Loucy (cell line): ENCODE results near the gene ACAN.

ENCODE experiments used
- H2AFZ ChIP-seq: fragments of 200-600 bp; sonication (generic); 2 replicates; pipeline ENCODE4 v1.6.0; 2016; ENCODE audit warnings: antibody characterized with exemption, mild to moderate bottlenecking, low read length, moderate library complexity
- H3F3A ChIP-seq: fragments of 200-600 bp; 2 replicates; pipeline ENCODE4 v1.6.0; 2016; ENCODE audit warnings: antibody characterized with exemption, low read depth, mild to moderate bottlenecking
- H3K27me3 ChIP-seq: fragments of 200-600 bp; sonication (generic); 2 replicates; pipeline ENCODE4 v1.6.1; 2014; ENCODE audit warnings: low read length, mild to moderate bottlenecking; ENCODE audit not compliant: insufficient read depth, poor library complexity, severe bottlenecking
- H3K36me3 ChIP-seq: fragments of 200-600 bp; sonication (generic); 2 replicates; pipeline ENCODE4 v1.6.1; 2016; ENCODE audit warnings: low read length; ENCODE audit not compliant: insufficient read depth
- H3K4me1 ChIP-seq: fragments of 200-600 bp; sonication (generic); 2 replicates; pipeline ENCODE4 v1.5.1; 2014; ENCODE audit warnings: low read length, mild to moderate bottlenecking; ENCODE audit not compliant: insufficient read depth, poor library complexity, severe bottlenecking
- H3K4me2 ChIP-seq: fragments of 200-600 bp; sonication (generic); 2 replicates; pipeline ENCODE4 v1.6.0; 2014; ENCODE audit warnings: antibody characterized with exemption, low read length, low read depth, mild to moderate bottlenecking; ENCODE audit not compliant: poor library complexity, severe bottlenecking
- H3K4me3 ChIP-seq: fragments of 200-600 bp; sonication (generic); 2 replicates; pipeline ENCODE4 v1.5.1; 2014; ENCODE audit warnings: low read length, mild to moderate bottlenecking, mixed read lengths; ENCODE audit not compliant: poor library complexity, severe bottlenecking
- H3K79me2 ChIP-seq: fragments of 200-600 bp; sonication (generic); 2 replicates; pipeline ENCODE4 v1.6.1; 2014; ENCODE audit warnings: low read length; ENCODE audit not compliant: insufficient read depth
- H3K9ac ChIP-seq: fragments of 200-600 bp; sonication (generic); 2 replicates; pipeline ENCODE4 v1.6.0; 2014; ENCODE audit warnings: mild to moderate bottlenecking, low read depth, low read length, moderate library complexity; ENCODE audit not compliant: poor library complexity, severe bottlenecking
- H3K9me2 ChIP-seq: fragments of 200-600 bp; sonication (generic); replicated peaks from 2 replicates; pipeline ENCODE4 v1.6.1; 2016; ENCODE audit warnings: low read depth, low read length, mixed read lengths
- H3K9me3 ChIP-seq: fragments of 200-600 bp; sonication (generic); 2 replicates; pipeline ENCODE4 v1.6.1; 2014; ENCODE audit warnings: mild to moderate bottlenecking, antibody characterized with exemption, low read length, low read depth; ENCODE audit not compliant: insufficient read depth
- H4K20me1 ChIP-seq: fragments of 200-600 bp; sonication (generic); 2 replicates; pipeline ENCODE4 v1.6.0; 2014; ENCODE audit warnings: antibody characterized with exemption, low read length, mild to moderate bottlenecking; ENCODE audit not compliant: insufficient read depth, poor library complexity, severe bottlenecking
- EZH2phosphoT487 ChIP-seq: fragments of 200-600 bp; IDR thresholded peaks from 2 replicates; pipeline ENCODE4 v1.6.1; 2018; ENCODE audit warnings: antibody characterized with exemption, mild to moderate bottlenecking, moderate library complexity, borderline replicate concordance
- TF ChIP-seq, protein P1 (sequence below): fragments of 200-600 bp; sonication (generic); conservative IDR thresholded peaks from 2 replicates; pipeline ENCODE4 v1.5.1; 2014; ENCODE audit warnings: mild to moderate bottlenecking, antibody characterized with exemption, low read length

ACAN gene

DNA sequence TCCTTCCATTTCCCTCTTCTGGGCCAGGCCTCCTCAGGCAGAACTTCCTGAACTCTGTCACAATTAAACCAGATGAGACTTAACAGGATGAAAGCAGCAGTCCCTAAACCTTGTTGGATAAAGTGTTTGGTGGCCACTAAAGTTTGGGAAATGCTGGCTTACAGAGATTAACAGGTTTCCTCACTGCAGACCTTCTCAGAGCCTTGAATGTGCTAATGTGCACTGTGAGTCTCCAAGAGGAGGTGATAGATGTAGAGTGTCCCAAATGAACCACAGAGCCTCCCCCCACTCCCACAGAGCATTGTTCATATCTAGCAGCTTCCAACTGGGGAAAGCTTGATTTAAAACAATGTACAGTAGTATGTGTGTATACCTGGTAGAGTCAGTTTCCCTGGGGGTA, 49.2 kb downstream of the ACAN start:
- Histone ChIP-seq H3K36me3 (no peaks in the 10 kb centered on the region), H3K9me3 (peaks cover 8% of the 10 kb centered on the region; the same call in 1 of the 2 replicates), H4K20me1 (no peaks in the 10 kb centered on the region), H3K27me3 (no peaks in the 10 kb centered on the region), H3K4me3 (no peak overlapping the region), H3K79me2 (no peaks in the 10 kb centered on the region), H3F3A (no peaks in the 10 kb centered on the region), H3K9ac (no peak overlapping the region), H3K9me2 (no peaks in the 10 kb centered on the region), H2AFZ (no peak overlapping the region), H3K4me2 (no peak overlapping the region), H3K4me1 (no peaks in the 10 kb centered on the region)
- TF ChIP-seq EZH2phosphoT487: no peak
- TF ChIP-seq, protein P1, sequence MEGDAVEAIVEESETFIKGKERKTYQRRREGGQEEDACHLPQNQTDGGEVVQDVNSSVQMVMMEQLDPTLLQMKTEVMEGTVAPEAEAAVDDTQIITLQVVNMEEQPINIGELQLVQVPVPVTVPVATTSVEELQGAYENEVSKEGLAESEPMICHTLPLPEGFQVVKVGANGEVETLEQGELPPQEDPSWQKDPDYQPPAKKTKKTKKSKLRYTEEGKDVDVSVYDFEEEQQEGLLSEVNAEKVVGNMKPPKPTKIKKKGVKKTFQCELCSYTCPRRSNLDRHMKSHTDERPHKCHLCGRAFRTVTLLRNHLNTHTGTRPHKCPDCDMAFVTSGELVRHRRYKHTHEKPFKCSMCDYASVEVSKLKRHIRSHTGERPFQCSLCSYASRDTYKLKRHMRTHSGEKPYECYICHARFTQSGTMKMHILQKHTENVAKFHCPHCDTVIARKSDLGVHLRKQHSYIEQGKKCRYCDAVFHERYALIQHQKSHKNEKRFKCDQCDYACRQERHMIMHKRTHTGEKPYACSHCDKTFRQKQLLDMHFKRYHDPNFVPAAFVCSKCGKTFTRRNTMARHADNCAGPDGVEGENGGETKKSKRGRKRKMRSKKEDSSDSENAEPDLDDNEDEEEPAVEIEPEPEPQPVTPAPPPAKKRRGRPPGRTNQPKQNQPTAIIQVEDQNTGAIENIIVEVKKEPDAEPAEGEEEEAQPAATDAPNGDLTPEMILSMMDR: no peak

DNA sequence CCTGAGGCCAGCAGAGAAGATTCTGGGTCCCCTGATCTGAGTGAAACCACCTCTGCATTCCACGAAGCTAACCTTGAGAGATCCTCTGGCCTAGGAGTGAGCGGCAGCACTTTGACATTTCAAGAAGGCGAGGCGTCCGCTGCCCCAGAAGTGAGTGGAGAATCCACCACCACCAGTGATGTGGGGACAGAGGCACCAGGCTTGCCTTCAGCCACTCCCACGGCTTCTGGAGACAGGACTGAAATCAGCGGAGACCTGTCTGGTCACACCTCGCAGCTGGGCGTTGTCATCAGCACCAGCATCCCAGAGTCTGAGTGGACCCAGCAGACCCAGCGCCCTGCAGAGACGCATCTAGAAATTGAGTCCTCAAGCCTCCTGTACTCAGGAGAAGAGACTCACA, 55.7 kb downstream of the ACAN start:
- H3K9me3 ChIP-seq: peaks cover 8% of the 10 kb centered on the region; the same call in 1 of the 2 replicates
- no peaks in the 10 kb centered on the region for H3K36me3 ChIP-seq
- H3F3A ChIP-seq: no peaks in the 10 kb centered on the region
- no peaks in the 10 kb centered on the region for H3K9me2 ChIP-seq
- no peak overlapping the region for H3K4me3 ChIP-seq
- no peak overlapping the region for H3K4me2 ChIP-seq
- H2AFZ ChIP-seq: no peak overlapping the region
- no peaks in the 10 kb centered on the region for H4K20me1 ChIP-seq
- H3K4me1 ChIP-seq: no peaks in the 10 kb centered on the region
- no peaks in the 10 kb centered on the region for H3K27me3 ChIP-seq
- no peak overlapping the region for H3K9ac ChIP-seq
- no peak for TF ChIP-seq EZH2phosphoT487
- TF ChIP-seq, protein P1: no peak
- H3K79me2 ChIP-seq: no peaks in the 10 kb centered on the region

DNA sequence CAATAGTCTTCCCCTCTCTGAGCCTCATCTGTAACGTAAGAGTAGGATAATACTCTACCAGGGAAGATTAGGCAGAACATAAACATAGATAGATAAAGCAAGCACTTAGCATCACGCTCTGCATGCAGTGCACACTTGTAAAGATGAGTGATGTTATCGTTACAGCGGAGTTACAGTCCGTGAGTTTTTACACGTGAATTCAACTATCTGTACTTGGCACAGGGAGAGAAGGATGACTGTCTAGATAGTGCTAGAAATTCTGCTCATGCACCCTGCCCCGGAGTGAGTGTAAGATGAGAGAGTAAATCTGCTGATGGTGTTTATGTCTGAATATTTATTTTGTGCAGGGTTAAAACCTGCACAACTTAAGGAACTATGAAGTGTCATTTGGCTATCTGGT, 56.3 kb downstream of the ACAN start:
- H3K9me2 ChIP-seq: no peaks in the 10 kb centered on the region
- TF ChIP-seq EZH2phosphoT487: no peak
- TF ChIP-seq, protein P1: no peak
- no peaks in the 10 kb centered on the region for H3K4me1 ChIP-seq
- H2AFZ ChIP-seq: no peak overlapping the region
- H3K4me2 ChIP-seq: no peak overlapping the region
- H3K9me3 ChIP-seq: peaks cover 8% of the 10 kb centered on the region; the same call in 1 of the 2 replicates
- H4K20me1 ChIP-seq: no peaks in the 10 kb centered on the region
- no peak overlapping the region for H3K4me3 ChIP-seq
- H3K79me2 ChIP-seq: no peaks in the 10 kb centered on the region
- no peak overlapping the region for H3K9ac ChIP-seq
- no peaks in the 10 kb centered on the region for H3K36me3 ChIP-seq
- no peaks in the 10 kb centered on the region for H3K27me3 ChIP-seq
- H3F3A ChIP-seq: no peaks in the 10 kb centered on the region
